Adrenal gland (tissue), 12 donors: ENCODE data around the gene JPH3. TPM values are rescaled to one million over a fixed set of nuclear protein-coding genes. Genes with fewer than 3 reads are reported as not detected.

Experiments
- DNase-seq, 7 donors: peaks; one replicate each; pipeline ENCODE4 v3.0.0-alpha.2; 2019 to 2020
- H3K27ac ChIP-seq, 5 donors: fragments of 200-600 bp; sonication (generic) in 4 of 5; 1 replicate in 3 of 5; 2 replicates in 2 of 5; pipeline versions ENCODE4 v1.5.1 to v1.8.0; 2016 to 2020; ENCODE audit warnings: mild to moderate bottlenecking in 1 of 5
- H3K27me3 ChIP-seq: fragments of 200-600 bp; 2 replicates; pipeline ENCODE4 v1.8.0; 2021
- H3K36me3 ChIP-seq, 2 donors: fragments of 200-600 bp; replicated peaks in 1 of 2; 1 replicate in 1 of 2; 2 replicates in 1 of 2; pipeline versions ENCODE4 v1.5.1 to v1.8.0; 2018 to 2022
- H3K4me1 ChIP-seq, 2 donors: fragments of 200-600 bp; replicated peaks in 1 of 2; 1 replicate in 1 of 2; 2 replicates in 1 of 2; pipeline versions ENCODE4 v1.5.1 to v1.8.0; 2018 to 2021
- H3K4me3 ChIP-seq, 4 donors: fragments of 200-600 bp; sonication (generic) in 3 of 4; one replicate each; pipeline ENCODE4 v1.5.1; 2016 to 2018
- H3K9me3 ChIP-seq, 3 donors: fragments of 200-600 bp; sonication (generic) in 1 of 3; replicated peaks in 1 of 3; 1 replicate in 2 of 3; 2 replicates in 1 of 3; pipeline versions ENCODE4 v1.5.1 to v1.8.0; 2016 to 2021
- CTCF ChIP-seq, 6 experiments: fragments of 450-650 bp in 4 of 6; fragments of 200-600 bp in 2 of 6; sonication (generic) in 1 of 6; IDR thresholded peaks; 1 replicate in 5 of 6; 2 replicates in 1 of 6; pipeline versions ENCODE4 v1.5.1 to v1.8.0; 2016 to 2021; ENCODE audit warnings: antibody characterized with exemption in 6 of 6, mild to moderate bottlenecking in 2 of 6, moderate library complexity in 1 of 6
- POLR2A ChIP-seq, 2 donors: fragments of 450-650 bp; IDR thresholded peaks; one replicate each; pipeline ENCODE4 v1.6.1; 2017; ENCODE audit warnings: antibody characterized with exemption in 2 of 2, mild to moderate bottlenecking in 2 of 2, moderate library complexity in 1 of 2
- WGBS, 4 donors: extraction: QIAGEN DNeasy Blood & Tissue Kit in 2 of 4; methylation state at CpG; one replicate each; pipeline versions ENCODE4 v1.1.5 to v1.1.7; 2013 to 2017; 5-methylcytosine and 5-hydroxymethylcytosine counted together
- intact Hi-C, 2 donors: fragments of 100-400 bp; cut with DNase I; formaldehyde crosslinking; loops; one replicate each; pipeline versions ENCODE4 v1.14.1 to v1.15.0; 2022 to 2023
- polyA plus RNA-seq, 3 donors: library from polyadenylated mRNA; stranded (reverse); fragments of 200-250 nt in 2 of 3; fragments of 350-450 nt in 1 of 3; fragmentation: Illumina TruSeq in 1 of 3; extraction: RNeasy Lipid Tissue Mini Kit (QIAGEN cat#74804) in 1 of 3; gene quantifications; one replicate each; pipeline ENCODE4 v1.2.3, GENCODE V29; 2013 to 2014
- total RNA-seq, 9 donors: library from RNA; depleted of rRNA in 4 of 9; stranded (reverse); fragments of >200 nt in 4 of 9; fragments of 120-200 nt in 1 of 9; fragmentation: NEBNext Ultra II Directional in 1 of 9; extraction: Animal tissue kit (Norgen Biotek cat#: 25700) in 1 of 9; gene quantifications; one replicate each; pipeline versions ENCODE4 v1.1.0 to v1.2.4, GENCODE V29; 2013 to 2023
- donor health status: healthy with polysubstance abuse.
- donor health status: Bipolar disorder and iron deficiency.
- donor health status: DM: yes; HTN: yes; CAD: no.
- donor health status: DM: no; HTN: no; CAD: no.
- donor health status: DM: no; HTN: no; CAD: no.
- donor health status: DM: yes; HTN: yes; CAD: no.

The JPH3 gene
- total and polyA plus RNA-seq, 12 donors = 0.10 to 3.7 (median 0.71) TPM; not detected in 1

DNA sequence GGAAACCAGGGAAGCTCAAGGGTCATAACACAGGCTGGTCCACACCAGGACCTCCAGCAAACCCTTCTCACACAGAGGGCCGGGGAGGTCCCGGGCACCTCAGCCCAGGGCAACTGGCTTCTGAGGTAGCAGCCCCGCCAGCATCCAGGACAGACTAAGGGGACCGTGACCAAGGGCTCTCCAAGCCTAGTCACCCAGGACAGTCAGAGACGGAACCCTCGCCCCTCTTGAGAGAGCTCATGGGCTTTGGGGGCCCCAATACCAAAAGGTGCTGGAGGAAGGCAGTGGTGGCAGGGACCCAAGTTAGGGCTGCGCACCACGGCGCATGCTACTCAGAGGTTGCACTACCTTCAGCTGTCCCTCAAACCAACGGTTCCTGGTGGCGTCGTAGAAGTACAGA lies 108.6 kb downstream of the JPH3 start:
- no peak overlapping the region for H3K4me3 ChIP-seq
- TF ChIP-seq CTCF (IDR thresholded peaks at IDR 0.05) (no peak), POLR2A (IDR thresholded peaks at IDR 0.05) (no peak)
- intact Hi-C loops = no loop called here
- no peak overlapping the region for H3K27ac ChIP-seq
- H3K27me3 ChIP-seq = no peaks in the 10 kb centered on the region
- no peak for DNase-seq
- WGBS, 4 donors = 96 to 98% (median 96%) methylated on average over 9 to 12 of the region's 12 CpGs
- no peaks in the 10 kb centered on the region for H3K9me3 ChIP-seq
- H3K4me1 ChIP-seq = no peaks in the 10 kb centered on the region
- peaks cover 0 to 28% of the 10 kb centered on the region in 2 donors for H3K36me3 ChIP-seq

- WGBS, 4 donors = 93 to 94% (median 93%) methylated on average over 14 of the region's 14 CpGs
- intact Hi-C loops = no loop called here
- Histone ChIP-seq H3K4me3 (no peak overlapping the region), H3K9me3 (no peaks in the 10 kb centered on the region), H3K4me1 (no peaks in the 10 kb centered on the region), H3K27me3 (no peaks in the 10 kb centered on the region), H3K36me3 (peaks cover 0 to 28% of the 10 kb centered on the region in 2 donors), H3K27ac (no peak overlapping the region)
- no peak for DNase-seq
- TF ChIP-seq CTCF (IDR thresholded peaks at IDR 0.05) (no peak), POLR2A (IDR thresholded peaks at IDR 0.05) (no peak)
Measured at GRCh38 chr16:87712184-87712762, 110.0 kb downstream of the JPH3 start.

- no peaks in the 10 kb centered on the region for H3K27me3 ChIP-seq
- 92 to 97% (median 93%) methylated on average over 14 to 19 of the region's 19 CpGs for WGBS, 4 donors
- DNase-seq = no peak
- intact Hi-C loops = no loop called here
- no peaks in the 10 kb centered on the region for H3K9me3 ChIP-seq
- no peaks in the 10 kb centered on the region for H3K4me1 ChIP-seq
- no peak overlapping the region for H3K27ac ChIP-seq
- no peak for TF ChIP-seq POLR2A (IDR thresholded peaks at IDR 0.05)
- TF ChIP-seq CTCF (IDR thresholded peaks at IDR 0.05) = no peak
- H3K36me3 ChIP-seq = peaks cover 0 to 23% of the 10 kb centered on the region in 2 donors
- H3K4me3 ChIP-seq = no peak overlapping the region
Measured at GRCh38 chr16:87713451-87714229, 111.3 kb downstream of the JPH3 start.

DNA sequence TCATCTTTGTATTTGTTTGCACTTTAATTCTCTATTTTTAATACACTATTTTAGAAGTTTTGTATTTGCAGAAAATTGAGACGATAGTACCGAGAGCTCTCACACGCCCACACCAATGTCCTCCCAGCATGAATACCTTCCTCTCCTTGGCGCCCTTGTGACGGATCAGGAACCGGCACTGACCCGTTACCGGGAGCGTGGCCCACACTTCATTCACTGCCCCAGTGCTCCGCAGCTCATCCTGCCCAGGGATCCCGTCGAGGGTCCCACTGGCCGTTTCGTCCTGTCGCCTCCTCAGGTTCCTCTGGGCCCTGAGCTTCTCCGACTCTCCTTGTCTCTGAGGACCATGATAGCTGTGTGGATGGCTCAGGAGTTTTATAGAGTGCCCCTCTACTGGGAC lies 112.9 kb downstream of the JPH3 start:
- Histone ChIP-seq H3K4me1 (no peaks in the 10 kb centered on the region), H3K27ac (no peak overlapping the region), H3K36me3 (peaks cover 0 to 15% of the 10 kb centered on the region in 2 donors), H3K27me3 (no peaks in the 10 kb centered on the region), H3K9me3 (no peaks in the 10 kb centered on the region), H3K4me3 (no peak overlapping the region)
- no peak for DNase-seq
- no peak for TF ChIP-seq POLR2A (IDR thresholded peaks at IDR 0.05)
- TF ChIP-seq CTCF (IDR thresholded peaks at IDR 0.05) = no peak
- intact Hi-C loops = no loop called here
- 96 to 98% (median 97%) methylated on average over 16 of the region's 16 CpGs for WGBS, 4 donors
